Measurements from ENCODE around the gene DHFR.
"Not testable (repeated sequence)": the region's sequence is repeated elsewhere in the genome, so short reads cannot be mapped to it uniquely, and the experiment has no call there.

The DHFR gene

DNA sequence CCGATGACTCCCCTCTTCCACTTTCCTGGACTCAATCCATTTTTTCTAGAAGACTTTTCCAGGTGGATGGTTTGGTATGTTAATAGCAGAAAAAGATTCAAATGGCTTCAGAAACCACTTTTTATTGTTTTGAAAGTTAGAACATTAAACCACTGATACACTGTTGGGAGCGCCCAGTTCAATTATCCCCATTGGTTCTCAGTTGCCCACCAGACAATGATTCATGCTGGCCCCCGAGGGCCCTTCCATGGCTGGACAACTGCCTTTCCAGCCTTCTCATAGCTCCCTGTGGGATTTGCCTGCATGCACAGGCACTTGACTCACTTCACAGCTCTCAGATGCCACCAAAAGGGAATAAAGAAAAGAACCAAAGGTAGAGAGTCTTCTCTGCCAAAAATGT, 63.4 kb downstream of the DHFR start:
- DNase-seq = peak; percentile 15

DNA sequence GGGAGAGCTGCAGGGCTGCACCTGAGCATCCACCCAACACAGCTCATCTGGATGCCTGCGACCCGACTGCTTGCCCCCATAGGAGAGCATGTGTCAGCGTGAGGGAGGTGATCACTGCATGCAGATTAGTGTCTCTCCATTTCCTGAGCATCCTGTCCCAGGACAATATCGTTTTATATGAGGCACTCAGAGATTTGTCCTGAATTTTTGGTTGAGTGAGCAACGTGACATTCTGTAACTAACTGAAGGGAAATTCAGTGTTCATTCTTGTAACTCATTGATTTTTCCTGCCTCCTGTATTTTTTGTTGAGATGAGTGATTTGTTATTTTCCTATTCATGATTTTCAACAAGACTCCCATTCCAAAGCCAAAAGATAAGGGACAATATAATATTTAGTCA, 64.0 kb downstream of the DHFR start:
- DNase-seq = no peak

DNA sequence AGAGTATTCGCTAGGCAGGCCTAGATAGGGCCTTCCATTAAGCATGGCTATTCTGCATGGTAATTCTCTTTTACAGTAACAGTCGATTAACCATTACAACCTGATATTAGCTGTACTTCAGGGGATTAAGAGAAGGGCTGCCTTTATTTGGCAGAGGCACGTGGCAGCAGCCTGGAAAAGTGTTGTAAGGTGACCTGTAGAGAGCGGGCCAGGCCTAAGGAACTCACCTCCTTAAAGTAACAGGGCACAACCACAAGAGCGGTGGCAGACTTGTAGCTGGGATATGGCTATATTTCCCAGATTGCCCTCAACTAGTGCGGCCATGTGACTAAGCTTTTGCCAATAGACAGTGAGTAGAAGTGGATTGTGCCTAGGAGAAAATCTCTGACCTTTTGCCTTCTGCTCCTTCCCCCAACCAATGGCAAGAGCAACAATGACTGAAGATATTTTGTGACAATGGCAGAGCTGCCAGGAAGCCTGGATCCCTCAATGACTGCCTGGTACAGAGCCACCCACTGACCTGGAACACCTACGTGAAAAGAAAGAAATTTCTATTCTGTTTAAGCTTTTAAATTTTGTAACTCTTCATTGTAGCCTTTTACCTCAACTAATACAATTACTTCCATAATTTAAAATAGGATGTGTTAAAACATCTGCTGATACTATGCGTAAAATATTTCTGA, 65.8 kb downstream of the DHFR start:
- DNase-seq = no peak

DNA sequence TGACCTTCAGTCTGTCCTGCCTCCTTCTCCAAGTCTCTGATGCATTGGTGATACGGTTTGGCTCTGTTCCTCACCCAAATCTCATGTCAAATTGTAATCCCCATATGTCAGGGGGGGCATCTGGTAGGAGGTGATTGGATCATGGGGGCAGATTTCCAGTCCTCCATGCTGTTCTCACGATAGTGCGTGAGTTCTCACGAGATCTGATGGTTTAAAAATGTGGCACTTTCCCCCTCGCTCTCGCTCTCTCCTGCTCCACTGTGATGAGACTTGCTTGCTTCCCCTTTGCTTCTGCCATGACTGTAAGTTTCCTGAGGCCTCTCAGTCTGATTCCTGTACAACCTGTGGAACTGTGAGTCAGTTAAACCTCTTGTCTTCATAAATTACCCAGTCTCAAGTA, 70.0 kb downstream of the DHFR start:
- no peak for DNase-seq

DNA sequence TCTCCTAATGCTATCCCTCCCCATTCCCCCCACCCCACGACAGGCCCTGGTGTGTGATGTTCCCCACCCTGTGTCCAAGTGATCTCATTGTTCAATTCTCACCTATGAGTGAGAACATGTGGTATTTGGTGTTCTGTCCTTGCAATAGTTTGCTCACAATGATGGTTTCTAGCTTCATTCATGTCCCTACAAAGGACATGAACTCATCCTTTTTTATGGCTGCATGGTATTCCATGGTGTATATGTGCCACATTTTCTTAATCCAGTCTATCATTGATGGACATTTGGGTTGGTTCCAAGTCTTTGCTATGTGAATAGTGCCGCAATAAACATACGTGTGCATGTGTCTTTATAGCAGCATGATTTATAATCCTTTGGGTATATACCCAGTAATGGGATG, 74.5 kb downstream of the DHFR start:
- not testable (repeated sequence) for DNase-seq

DNA sequence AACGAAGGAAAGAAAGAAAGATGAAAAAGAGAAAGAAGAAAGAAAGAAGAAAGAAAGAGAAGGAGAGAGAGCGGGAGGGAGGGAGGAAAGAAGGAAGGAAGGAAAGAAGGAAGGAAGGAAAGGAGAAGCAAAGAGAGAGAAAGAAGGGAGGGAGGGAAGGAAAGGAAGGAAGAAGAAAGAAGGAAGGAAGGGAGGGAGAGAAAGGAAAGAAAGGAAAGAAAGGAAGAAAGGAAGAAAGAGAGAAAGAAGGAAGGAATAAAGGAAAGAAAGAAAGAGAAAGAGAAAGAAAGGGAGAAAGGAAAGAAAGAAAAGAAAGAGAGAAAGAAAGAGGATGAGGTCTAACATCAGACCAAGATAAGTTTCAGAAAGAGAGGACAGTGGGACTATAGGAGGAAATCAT, 75.7 kb downstream of the DHFR start:
- DNase-seq = no peak

DNA sequence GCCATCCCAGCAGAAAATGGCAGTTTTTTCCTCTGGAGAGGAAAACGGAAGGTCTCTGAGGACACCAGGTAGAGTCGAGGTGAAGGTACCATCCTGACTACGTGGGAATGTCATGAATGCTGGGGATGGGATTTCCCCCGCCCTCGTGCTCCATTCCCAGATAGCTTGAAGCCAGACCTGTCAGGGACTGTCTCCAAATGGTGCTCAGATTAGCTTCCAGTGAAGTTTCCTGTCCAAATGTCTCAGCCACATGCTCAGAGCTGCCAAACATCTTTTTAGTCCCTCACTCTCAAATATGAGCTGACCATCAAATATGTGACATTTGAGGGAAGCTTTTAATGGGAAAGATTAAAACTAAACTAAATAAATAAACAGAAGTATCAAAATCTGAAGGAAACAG, 77.1 kb downstream of the DHFR start:
- DNase-seq = no peak

DNA sequence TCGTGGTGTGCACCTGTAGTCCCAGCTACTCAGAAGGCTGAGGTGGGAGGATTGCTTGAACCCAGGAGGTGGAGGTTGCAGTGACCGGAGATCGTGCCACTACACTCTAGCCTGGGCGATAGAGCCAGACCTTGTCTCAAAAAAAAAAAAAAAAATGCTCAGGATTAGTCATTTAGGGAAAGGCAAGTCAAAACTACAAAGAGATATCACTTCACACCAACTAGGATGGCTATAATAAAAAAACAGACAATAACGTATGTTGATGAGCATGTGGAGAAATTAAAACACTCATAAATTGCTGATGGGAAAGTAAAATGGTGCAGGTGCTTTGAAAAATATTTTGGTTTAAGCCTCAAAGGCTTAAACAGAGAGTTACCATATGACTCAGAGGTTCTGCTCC, 78.4 kb downstream of the DHFR start:
- DNase-seq = no peak
